GM23338 (cell line): ENCODE results near the gene HIP1. TPM values are rescaled to one million over a fixed set of nuclear protein-coding genes. Genes with fewer than 3 reads are reported as not detected.

Experiments used
- ATAC-seq: fragments of 200-7000 bp; cut with Tn5 transposase; 3 replicates; pipeline ENCODE4 v1.9.1; 2020
- DNase-seq: peaks from one replicate; pipeline ENCODE4 v3.0.0-alpha.2; 2015; ENCODE audit warnings: low spot score
- H2AFZ ChIP-seq: fragments of 200-600 bp; sonication (generic); 2 replicates; pipeline ENCODE4 v1.8.0; 2016; ENCODE audit warnings: antibody characterized with exemption, mild to moderate bottlenecking, moderate library complexity
- H3F3A ChIP-seq: fragments of 200-600 bp; sonication (generic); replicated peaks from 2 replicates; pipeline ENCODE4 v1.8.0; 2017; ENCODE audit warnings: antibody characterized with exemption, mixed run types, low read depth
- H3K27ac ChIP-seq: fragments of 200-600 bp; sonication (generic); 2 replicates; pipeline ENCODE4 v1.6.1; 2016; ENCODE audit warnings: low read depth
- H3K27me3 ChIP-seq: fragments of 200-600 bp; sonication (generic); 2 replicates; pipeline ENCODE4 v1.8.0; 2016; ENCODE audit warnings: mild to moderate bottlenecking, mixed run types, moderate library complexity; ENCODE audit not compliant: insufficient read depth
- H3K36me3 ChIP-seq: fragments of 200-600 bp; sonication (generic); 2 replicates; pipeline ENCODE4 v1.8.0; 2016; ENCODE audit warnings: mild to moderate bottlenecking; ENCODE audit not compliant: insufficient read depth
- H3K4me1 ChIP-seq: fragments of 200-600 bp; sonication (generic); 2 replicates; pipeline ENCODE4 v1.8.0; 2016; ENCODE audit warnings: mild to moderate bottlenecking, moderate library complexity; ENCODE audit not compliant: insufficient read depth
- H3K4me2 ChIP-seq: fragments of 200-600 bp; sonication (generic); 2 replicates; pipeline ENCODE4 v1.7.1; 2017; ENCODE audit warnings: mixed run types
- H3K4me3 ChIP-seq: fragments of 200-600 bp; sonication (generic); 2 replicates; pipeline ENCODE4 v1.6.1; 2016; ENCODE audit warnings: mixed run types
- H3K79me2 ChIP-seq: fragments of 200-600 bp; sonication (generic); replicated peaks from 2 replicates; pipeline ENCODE4 v1.8.0; 2017; ENCODE audit warnings: mild to moderate bottlenecking; ENCODE audit not compliant: insufficient read depth
- H3K9me2 ChIP-seq: fragments of 200-600 bp; sonication (generic); 2 replicates; pipeline ENCODE4 v1.8.0; 2017; ENCODE audit not compliant: insufficient read depth
- H4K20me1 ChIP-seq: fragments of 200-600 bp; sonication (generic); replicated peaks from 2 replicates; pipeline ENCODE4 v1.8.0; 2017; ENCODE audit warnings: mild to moderate bottlenecking; ENCODE audit not compliant: insufficient read depth
- H3K27ac Mint-ChIP-seq: 2 replicates; pipeline ENCODE4 v1.8.0; 2020; ENCODE audit warnings: inconsistent platforms, mild to moderate bottlenecking, moderate library complexity, mixed read lengths
- H3K27me3 Mint-ChIP-seq: 3 replicates; pipeline ENCODE4 v1.8.0; 2022; ENCODE audit warnings: low read depth, mild to moderate bottlenecking, moderate library complexity, mixed read lengths, inconsistent platforms; ENCODE audit not compliant: insufficient read depth, poor library complexity
- H3K36me3 Mint-ChIP-seq: 3 replicates; pipeline ENCODE4 v1.8.0; 2021; ENCODE audit warnings: low read depth, mild to moderate bottlenecking, inconsistent platforms, moderate library complexity, mixed read lengths
- H3K4me1 Mint-ChIP-seq: 3 replicates; pipeline ENCODE4 v1.8.0; 2020; ENCODE audit warnings: mild to moderate bottlenecking, inconsistent platforms, mixed read lengths
- H3K4me3 Mint-ChIP-seq: 3 replicates; pipeline ENCODE4 v1.8.0; 2021; ENCODE audit warnings: moderate library complexity, mild to moderate bottlenecking, inconsistent platforms, mixed read lengths
- H3K9me3 Mint-ChIP-seq: 3 replicates; pipeline ENCODE4 v1.8.0; 2020; ENCODE audit warnings: moderate library complexity, mild to moderate bottlenecking, inconsistent platforms, mixed read lengths
- CREB1 ChIP-seq: fragments of 250-450 bp; sonication (Bioruptor Pico); IDR thresholded peaks from 2 replicates; pipeline ENCODE4 v1.5.0; 2020; ENCODE audit warnings: low read depth, mild to moderate bottlenecking, moderate library complexity
- EZH2 ChIP-seq: fragments of 200-600 bp; sonication (generic); IDR thresholded peaks from one replicate; pipeline ENCODE4 v1.8.0; 2017; ENCODE audit warnings: antibody characterized with exemption, mild to moderate bottlenecking, low read depth; ENCODE audit not compliant: unreplicated experiment
- EZH2phosphoT487 ChIP-seq: fragments of 200-600 bp; sonication (generic); IDR thresholded peaks from one replicate; pipeline ENCODE4 v1.8.1; 2018; ENCODE audit warnings: antibody characterized with exemption; ENCODE audit not compliant: unreplicated experiment
- JUNB ChIP-seq: IDR thresholded peaks from one replicate; pipeline ENCODE4 v1.6.1; 2016; ENCODE audit warnings: antibody characterized with exemption; ENCODE audit not compliant: unreplicated experiment
- NANOG ChIP-seq: IDR thresholded peaks from 2 replicates; pipeline ENCODE4 v1.6.1; 2016; ENCODE audit warnings: antibody characterized with exemption, borderline replicate concordance
- POLR2AphosphoS5 ChIP-seq: IDR thresholded peaks from 2 replicates; pipeline ENCODE4 v1.6.1; 2016; ENCODE audit warnings: antibody characterized with exemption, low read depth
- ZNF114 ChIP-seq: fragments of 250-450 bp; sonication (Bioruptor Pico); IDR thresholded peaks from 2 replicates; pipeline ENCODE4 v1.5.0; 2020; ENCODE audit warnings: mild to moderate bottlenecking, moderate library complexity
- ZNF331 ChIP-seq: fragments of 250-450 bp; sonication (Bioruptor Pico); IDR thresholded peaks from 2 replicates; pipeline ENCODE4 v1.5.0; 2020; ENCODE audit warnings: low read depth, mild to moderate bottlenecking, moderate library complexity
- polyA plus RNA-seq: library from polyadenylated mRNA; unstranded; fragments of >200 nt; fragmentation: Nextera tagmentation; extraction: Ambion mirVana; gene quantifications from 2 replicates; pipeline ENCODE4 v1.2.1, GENCODE V29; 2016
- total RNA-seq: library from RNA; depleted of rRNA; stranded (reverse); fragments of >200 nt; shearing (Covaris generic); gene quantifications from 2 replicates; pipeline ENCODE4 v1.2.3, GENCODE V29; 2014
- TF ChIP-seq, protein P1 (sequence below), 2 experiments: fragments of 200-600 bp in 1 of 2; sonication (generic) in 1 of 2; conservative IDR thresholded peaks; 2 replicates each; pipeline versions ENCODE4 v1.5.1 to v1.6.1; 2016 to 2017; ENCODE audit warnings: antibody characterized with exemption in 2 of 2, low read depth in 2 of 2, mild to moderate bottlenecking in 2 of 2, moderate library complexity in 1 of 2
- TF ChIP-seq, protein P2 (sequence below): IDR thresholded peaks from one replicate; pipeline ENCODE4 v1.6.1; 2018; ENCODE audit warnings: antibody characterized with exemption; ENCODE audit not compliant: unreplicated experiment
- TF ChIP-seq, protein P3 (sequence below): IDR thresholded peaks from 2 replicates; pipeline ENCODE4 v1.6.1; 2016; ENCODE audit warnings: antibody characterized with exemption

The HIP1 gene
- total and polyA plus RNA-seq, 2 experiments from 2014 or later: 24.9 to 80.8 TPM

DNA sequence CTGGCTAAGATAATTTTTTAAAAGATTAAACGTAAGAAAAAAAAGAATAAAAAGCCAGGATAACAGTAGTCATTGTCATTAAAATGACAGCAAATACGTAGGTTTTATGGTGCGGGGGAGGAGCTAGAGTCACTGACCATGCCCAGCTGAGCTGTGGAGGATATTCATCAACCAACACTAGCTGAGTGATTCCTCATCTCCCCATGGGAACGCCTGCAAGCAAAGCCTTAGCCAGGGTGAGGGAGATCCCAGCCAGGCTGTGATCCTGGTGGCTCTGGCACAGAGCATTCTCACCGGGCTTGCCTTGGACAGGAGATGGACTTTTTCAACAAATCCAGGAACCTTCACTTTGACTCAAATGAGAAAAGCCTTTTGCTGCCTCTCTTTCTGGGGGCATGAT is 94.2 kb downstream of the HIP1 start:
- H4K20me1 ChIP-seq: no peaks in the 10 kb centered on the region
- no peaks in the 10 kb centered on the region for H3K79me2 ChIP-seq
- no peak overlapping the region for H3K4me2 ChIP-seq
- no peak overlapping the region for H3K27ac Mint-ChIP-seq
- H3K36me3 Mint-ChIP-seq: peaks cover 8% of the 10 kb centered on the region; the same call in 2 of the 3 replicates
- ATAC-seq (no peak), DNase-seq (no peak)
- TF ChIP-seq ZNF114: no peak
- TF ChIP-seq NANOG: no peak
- no peak for TF ChIP-seq EZH2
- TF ChIP-seq POLR2AphosphoS5: no peak
- peaks cover 16% of the 10 kb centered on the region for H3K4me1 Mint-ChIP-seq
- H3K27ac ChIP-seq: no peak overlapping the region
- peaks cover 14% of the 10 kb centered on the region for H3K27me3 Mint-ChIP-seq
- peaks cover 19% of the 10 kb centered on the region for H3F3A ChIP-seq
- H3K36me3 ChIP-seq: no peaks in the 10 kb centered on the region
- no peak overlapping the region for H3K4me3 ChIP-seq
- H3K4me3 Mint-ChIP-seq: no peak overlapping the region
- H3K9me3 Mint-ChIP-seq: peaks cover 13% of the 10 kb centered on the region; the same call in 2 of the 3 replicates
- H2AFZ ChIP-seq: no peak overlapping the region
- no peaks in the 10 kb centered on the region for H3K9me2 ChIP-seq
- H3K4me1 ChIP-seq: peaks cover 20% of the 10 kb centered on the region
- no peaks in the 10 kb centered on the region for H3K27me3 ChIP-seq

DNA sequence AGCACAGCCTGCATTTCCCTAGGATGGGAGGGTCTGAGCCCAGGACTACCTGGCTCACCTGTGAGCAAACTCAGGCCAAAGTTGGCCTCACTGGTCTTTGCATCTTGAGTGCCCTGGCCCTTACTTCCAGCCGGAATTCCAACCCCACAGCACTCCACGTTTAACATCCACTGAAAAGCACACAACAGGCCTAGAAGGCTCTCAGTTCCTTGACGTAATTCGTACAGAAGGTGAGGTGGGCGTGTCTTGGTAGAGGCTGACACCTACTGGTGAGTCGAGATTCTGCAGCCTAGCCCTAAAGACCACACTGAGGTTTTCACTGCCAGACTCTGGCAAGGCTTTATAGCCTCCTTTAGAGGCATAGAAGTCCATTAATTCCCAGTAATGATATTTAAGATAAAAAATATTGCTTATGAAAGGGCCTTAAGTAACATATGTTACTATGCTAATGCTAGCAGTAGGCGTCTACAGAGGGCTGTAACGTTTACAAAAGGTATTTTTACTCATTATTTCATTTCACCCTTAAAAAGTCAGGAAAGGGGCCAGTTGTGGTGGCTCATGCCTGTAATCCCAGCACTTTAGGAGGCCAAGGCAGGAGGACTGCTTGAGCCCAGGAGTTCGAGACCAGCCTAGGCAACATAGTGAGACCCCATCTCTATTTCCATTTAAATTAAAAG is 95.8 kb downstream of the HIP1 start:
- Histone ChIP-seq H3F3A (peaks cover 23% of the 10 kb centered on the region), H3K4me2 (no peak overlapping the region), H3K36me3 (no peaks in the 10 kb centered on the region), H3K27me3 (no peaks in the 10 kb centered on the region), H4K20me1 (no peaks in the 10 kb centered on the region), H3K27ac (no peak overlapping the region), H3K4me1 (peaks cover 20% of the 10 kb centered on the region), H2AFZ (no peak overlapping the region; the same call in 1 of the 2 replicates), H3K79me2 (peaks cover 10% of the 10 kb centered on the region), H3K9me2 (no peaks in the 10 kb centered on the region), H3K4me3 (no peak overlapping the region)
- DNase-seq (peak; percentile 95), ATAC-seq (peak; percentile 19)
- H3K4me3 Mint-ChIP-seq: no peak overlapping the region
- TF ChIP-seq, protein P1, sequence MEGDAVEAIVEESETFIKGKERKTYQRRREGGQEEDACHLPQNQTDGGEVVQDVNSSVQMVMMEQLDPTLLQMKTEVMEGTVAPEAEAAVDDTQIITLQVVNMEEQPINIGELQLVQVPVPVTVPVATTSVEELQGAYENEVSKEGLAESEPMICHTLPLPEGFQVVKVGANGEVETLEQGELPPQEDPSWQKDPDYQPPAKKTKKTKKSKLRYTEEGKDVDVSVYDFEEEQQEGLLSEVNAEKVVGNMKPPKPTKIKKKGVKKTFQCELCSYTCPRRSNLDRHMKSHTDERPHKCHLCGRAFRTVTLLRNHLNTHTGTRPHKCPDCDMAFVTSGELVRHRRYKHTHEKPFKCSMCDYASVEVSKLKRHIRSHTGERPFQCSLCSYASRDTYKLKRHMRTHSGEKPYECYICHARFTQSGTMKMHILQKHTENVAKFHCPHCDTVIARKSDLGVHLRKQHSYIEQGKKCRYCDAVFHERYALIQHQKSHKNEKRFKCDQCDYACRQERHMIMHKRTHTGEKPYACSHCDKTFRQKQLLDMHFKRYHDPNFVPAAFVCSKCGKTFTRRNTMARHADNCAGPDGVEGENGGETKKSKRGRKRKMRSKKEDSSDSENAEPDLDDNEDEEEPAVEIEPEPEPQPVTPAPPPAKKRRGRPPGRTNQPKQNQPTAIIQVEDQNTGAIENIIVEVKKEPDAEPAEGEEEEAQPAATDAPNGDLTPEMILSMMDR (conservative IDR thresholded peaks at IDR 0.05; ENCODE audit: low read depth in 2 of 2): peak; percentile 97 to 98
- TF ChIP-seq ZNF331 (CRISPR knock-in tag): no peak
- H3K27ac Mint-ChIP-seq: peak overlapping the region; percentile 84
- H3K9me3 Mint-ChIP-seq: peaks cover 13% of the 10 kb centered on the region; the same call in 2 of the 3 replicates
- H3K4me1 Mint-ChIP-seq: peaks cover 14% of the 10 kb centered on the region
- H3K36me3 Mint-ChIP-seq: peaks cover 4% of the 10 kb centered on the region; the same call in 2 of the 3 replicates
- H3K27me3 Mint-ChIP-seq: peaks cover 12% of the 10 kb centered on the region

DNA sequence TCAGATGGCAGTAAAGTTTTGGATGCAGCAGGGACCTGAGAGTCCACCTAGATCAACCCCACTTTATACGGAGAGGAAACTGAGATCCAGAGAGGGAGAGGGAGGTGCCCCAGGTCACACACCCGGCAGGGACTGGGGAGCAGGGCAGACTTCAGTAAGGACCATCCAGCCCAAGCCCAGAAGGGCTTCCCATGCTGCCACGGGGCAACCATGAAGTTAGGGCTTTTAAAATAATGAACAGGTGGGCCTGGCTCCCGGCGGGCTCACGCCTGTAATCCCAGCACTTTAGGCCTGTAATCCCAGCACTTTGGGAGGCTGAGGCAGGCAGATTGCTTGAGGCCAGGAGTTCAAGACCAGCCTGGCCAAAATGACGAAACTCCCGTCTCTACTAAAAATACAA is 98.5 kb downstream of the HIP1 start:
- Histone ChIP-seq H3K9me2 (no peaks in the 10 kb centered on the region), H3K4me2 (peak overlapping the region; percentile 82), H3K27ac (peak overlapping the region; percentile 100), H3K4me1 (peaks cover 34% of the 10 kb centered on the region), H3K4me3 (peak overlapping the region; percentile 98), H3K27me3 (no peaks in the 10 kb centered on the region), H3K36me3 (0 out of 2 replicates have a peak, but pooled peaks cover 4% of the 10 kb centered on the region), H3K79me2 (peaks cover 37% of the 10 kb centered on the region), H2AFZ (no peak overlapping the region), H4K20me1 (peaks cover 19% of the 10 kb centered on the region), H3F3A (peaks cover 23% of the 10 kb centered on the region)
- H3K27ac Mint-ChIP-seq: peak overlapping the region; percentile 98
- H3K36me3 Mint-ChIP-seq: peaks cover 15% of the 10 kb centered on the region; the same call in 2 of the 3 replicates
- no peak for DNase-seq
- peaks cover 11% of the 10 kb centered on the region; the same call in 2 of the 3 replicates for H3K9me3 Mint-ChIP-seq
- peak overlapping the region; percentile 84 for H3K4me3 Mint-ChIP-seq
- H3K27me3 Mint-ChIP-seq: peaks cover 16% of the 10 kb centered on the region
- peaks cover 28% of the 10 kb centered on the region for H3K4me1 Mint-ChIP-seq
- ATAC-seq: peak; percentile 2; the same call in 2 of the 3 replicates
- TF ChIP-seq CREB1 (CRISPR knock-in tag) (no peak), ZNF114 (no peak), EZH2phosphoT487 (no peak), JUNB (no peak), EZH2 (no peak)
- TF ChIP-seq, protein P2, sequence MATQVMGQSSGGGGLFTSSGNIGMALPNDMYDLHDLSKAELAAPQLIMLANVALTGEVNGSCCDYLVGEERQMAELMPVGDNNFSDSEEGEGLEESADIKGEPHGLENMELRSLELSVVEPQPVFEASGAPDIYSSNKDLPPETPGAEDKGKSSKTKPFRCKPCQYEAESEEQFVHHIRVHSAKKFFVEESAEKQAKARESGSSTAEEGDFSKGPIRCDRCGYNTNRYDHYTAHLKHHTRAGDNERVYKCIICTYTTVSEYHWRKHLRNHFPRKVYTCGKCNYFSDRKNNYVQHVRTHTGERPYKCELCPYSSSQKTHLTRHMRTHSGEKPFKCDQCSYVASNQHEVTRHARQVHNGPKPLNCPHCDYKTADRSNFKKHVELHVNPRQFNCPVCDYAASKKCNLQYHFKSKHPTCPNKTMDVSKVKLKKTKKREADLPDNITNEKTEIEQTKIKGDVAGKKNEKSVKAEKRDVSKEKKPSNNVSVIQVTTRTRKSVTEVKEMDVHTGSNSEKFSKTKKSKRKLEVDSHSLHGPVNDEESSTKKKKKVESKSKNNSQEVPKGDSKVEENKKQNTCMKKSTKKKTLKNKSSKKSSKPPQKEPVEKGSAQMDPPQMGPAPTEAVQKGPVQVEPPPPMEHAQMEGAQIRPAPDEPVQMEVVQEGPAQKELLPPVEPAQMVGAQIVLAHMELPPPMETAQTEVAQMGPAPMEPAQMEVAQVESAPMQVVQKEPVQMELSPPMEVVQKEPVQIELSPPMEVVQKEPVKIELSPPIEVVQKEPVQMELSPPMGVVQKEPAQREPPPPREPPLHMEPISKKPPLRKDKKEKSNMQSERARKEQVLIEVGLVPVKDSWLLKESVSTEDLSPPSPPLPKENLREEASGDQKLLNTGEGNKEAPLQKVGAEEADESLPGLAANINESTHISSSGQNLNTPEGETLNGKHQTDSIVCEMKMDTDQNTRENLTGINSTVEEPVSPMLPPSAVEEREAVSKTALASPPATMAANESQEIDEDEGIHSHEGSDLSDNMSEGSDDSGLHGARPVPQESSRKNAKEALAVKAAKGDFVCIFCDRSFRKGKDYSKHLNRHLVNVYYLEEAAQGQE: no peak
- TF ChIP-seq, protein P3, sequence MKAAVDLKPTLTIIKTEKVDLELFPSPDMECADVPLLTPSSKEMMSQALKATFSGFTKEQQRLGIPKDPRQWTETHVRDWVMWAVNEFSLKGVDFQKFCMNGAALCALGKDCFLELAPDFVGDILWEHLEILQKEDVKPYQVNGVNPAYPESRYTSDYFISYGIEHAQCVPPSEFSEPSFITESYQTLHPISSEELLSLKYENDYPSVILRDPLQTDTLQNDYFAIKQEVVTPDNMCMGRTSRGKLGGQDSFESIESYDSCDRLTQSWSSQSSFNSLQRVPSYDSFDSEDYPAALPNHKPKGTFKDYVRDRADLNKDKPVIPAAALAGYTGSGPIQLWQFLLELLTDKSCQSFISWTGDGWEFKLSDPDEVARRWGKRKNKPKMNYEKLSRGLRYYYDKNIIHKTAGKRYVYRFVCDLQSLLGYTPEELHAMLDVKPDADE: no peak
